Fibroblast of pulmonary artery (primary cell): ENCODE results near the gene E2F1.

ENCODE experiments used
- DNase-seq: peaks from one replicate; pipeline ENCODE4 v3.0.0-alpha.2; 2010; ENCODE audit warnings: low read depth
- H3K4me3 ChIP-seq: replicated peaks from 2 replicates; pipeline ENCODE4 v1.5.1; 2011; ENCODE audit warnings: low read depth, mild to moderate bottlenecking, control low read depth, low read length, moderate library complexity
- TF ChIP-seq, protein P1 (sequence below): IDR thresholded peaks from 2 replicates; pipeline ENCODE4 v1.5.1; 2011; ENCODE audit warnings: mild to moderate bottlenecking, control low read depth, low read length, inconsistent platforms; ENCODE audit errors: missing control alignments

E2F1 gene

DNA sequence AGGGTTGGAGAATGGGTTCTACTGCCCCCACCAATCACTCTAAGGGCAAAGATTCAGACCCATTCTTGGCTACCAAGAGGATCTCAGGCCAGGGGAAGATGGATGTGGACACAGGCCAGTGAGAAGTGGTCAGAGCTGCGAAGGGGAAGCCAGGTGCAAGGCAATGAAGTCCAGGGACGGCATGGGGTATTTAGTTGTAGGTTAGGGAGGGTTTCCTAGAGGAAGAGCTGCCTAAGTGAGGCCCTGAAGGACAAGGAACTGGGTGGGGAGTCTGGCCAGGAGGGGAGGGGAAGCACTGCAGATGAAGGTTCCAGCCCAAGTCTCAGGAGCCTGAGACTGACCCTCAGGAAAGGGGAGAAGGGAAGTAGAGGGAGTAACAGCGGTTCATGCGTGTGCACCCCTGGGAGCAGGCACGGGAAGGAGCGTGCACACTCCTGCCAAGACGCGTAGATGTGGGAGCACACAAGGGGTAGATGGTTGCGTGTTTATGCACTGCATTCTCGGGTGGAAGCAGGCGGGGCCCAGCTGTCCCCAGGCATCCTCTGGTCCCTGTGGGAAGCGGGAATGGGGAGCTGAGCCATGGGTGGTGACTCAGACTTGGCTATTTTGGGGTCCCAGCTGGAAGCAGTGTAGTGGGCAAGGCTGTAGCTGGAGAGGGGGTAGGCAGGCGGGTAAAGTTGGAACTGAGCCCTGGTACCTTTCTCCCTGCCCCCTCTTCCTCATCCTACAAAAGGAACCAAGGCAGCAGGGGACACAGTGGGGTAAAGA is 16.1 kb downstream of the E2F1 start:
- TF ChIP-seq, protein P1, sequence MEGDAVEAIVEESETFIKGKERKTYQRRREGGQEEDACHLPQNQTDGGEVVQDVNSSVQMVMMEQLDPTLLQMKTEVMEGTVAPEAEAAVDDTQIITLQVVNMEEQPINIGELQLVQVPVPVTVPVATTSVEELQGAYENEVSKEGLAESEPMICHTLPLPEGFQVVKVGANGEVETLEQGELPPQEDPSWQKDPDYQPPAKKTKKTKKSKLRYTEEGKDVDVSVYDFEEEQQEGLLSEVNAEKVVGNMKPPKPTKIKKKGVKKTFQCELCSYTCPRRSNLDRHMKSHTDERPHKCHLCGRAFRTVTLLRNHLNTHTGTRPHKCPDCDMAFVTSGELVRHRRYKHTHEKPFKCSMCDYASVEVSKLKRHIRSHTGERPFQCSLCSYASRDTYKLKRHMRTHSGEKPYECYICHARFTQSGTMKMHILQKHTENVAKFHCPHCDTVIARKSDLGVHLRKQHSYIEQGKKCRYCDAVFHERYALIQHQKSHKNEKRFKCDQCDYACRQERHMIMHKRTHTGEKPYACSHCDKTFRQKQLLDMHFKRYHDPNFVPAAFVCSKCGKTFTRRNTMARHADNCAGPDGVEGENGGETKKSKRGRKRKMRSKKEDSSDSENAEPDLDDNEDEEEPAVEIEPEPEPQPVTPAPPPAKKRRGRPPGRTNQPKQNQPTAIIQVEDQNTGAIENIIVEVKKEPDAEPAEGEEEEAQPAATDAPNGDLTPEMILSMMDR, result no peak
- DNase-seq, result no peak
- H3K4me3 ChIP-seq, result no peak overlapping the region

DNA sequence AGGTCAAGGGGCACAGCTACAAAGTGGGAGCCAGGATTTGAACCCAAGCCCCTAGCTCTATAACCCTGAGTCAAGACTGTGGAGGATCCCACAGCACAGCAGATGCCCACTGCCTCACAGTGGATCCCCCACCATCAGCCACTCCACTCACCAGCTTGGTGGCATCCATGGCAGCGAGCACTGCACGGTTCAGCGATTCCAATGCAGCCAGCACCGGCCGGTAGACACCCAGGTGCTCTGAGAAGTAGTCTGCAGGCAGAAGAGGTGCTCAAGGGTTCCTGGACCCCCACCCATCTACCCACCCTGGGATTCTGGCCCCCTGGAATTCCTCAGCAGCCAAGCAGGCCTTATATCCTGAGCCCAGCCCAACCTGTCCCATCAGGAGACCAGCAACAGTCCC is 17.0 kb downstream of the E2F1 start:
- TF ChIP-seq, protein P1, result no peak
- H3K4me3 ChIP-seq, result no peak overlapping the region
- no peak for DNase-seq

DNA sequence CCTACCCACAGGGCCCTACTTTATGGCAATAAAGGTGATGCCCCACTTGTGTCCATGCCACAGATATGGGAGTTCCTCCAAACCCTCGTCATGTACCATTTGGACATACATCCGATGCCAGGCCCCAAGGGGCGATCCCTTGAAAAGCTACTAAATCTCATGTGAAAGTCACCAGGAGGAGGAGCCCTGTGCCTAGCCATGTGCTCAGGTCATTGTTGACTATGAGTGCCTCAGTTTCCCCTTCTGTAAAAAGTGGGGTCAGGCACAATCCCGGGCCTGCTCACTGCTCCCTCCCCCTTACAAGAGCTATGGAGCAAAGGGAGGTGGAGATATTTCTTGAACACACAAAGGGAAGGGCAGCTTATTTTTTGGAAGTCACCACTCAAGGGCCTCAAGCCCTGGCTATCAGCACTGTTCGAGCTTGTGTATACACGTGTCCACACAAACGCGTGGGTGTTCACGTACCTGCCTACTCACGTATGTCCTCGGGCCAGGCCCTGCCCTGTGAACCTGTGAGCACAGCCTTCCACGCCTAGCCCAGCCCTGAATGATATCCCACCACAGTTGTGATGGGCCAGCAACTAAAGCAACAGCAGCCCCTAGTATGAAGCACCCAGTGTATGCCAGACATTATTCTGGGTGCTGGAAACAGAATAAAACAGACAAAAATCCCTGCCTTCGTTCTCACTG is 17.6 kb downstream of the E2F1 start:
- TF ChIP-seq, protein P1, result no peak
- no peak overlapping the region for H3K4me3 ChIP-seq
- no peak for DNase-seq

DNA sequence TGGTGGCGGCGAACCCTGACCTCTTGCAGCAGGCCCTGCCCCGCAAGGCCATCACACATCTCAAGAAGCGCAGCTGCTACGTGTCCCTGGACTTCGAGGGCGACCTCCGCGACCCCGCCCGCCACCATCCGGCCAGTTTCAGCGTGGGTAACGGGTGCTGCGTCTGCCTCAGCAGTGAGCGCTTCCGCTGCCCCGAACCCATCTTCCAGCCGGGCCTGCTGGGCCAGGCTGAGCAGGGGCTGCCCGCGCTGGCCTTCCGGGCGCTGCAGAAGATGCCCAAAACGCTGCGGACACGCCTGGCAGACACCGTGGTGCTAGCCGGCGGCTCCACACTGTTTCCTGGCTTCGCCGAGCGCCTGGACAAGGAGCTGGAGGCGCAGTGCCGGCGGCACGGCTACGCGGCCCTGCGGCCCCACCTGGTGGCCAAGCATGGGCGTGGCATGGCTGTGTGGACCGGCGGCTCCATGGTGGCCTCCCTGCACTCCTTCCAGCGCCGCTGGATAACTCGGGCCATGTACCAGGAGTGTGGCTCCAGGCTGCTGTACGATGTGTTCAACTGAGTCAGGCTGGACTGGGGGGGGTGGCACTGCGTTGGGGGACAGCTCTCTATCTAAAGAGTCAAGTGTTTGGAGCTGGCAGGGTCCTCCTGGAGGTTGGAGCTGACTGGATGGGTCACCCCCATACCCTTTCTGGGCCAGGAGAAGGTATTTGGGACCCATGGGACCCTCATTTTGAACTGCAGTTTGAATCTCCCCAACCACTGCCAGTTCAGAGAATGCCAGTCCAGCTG is 18.3 kb downstream of the E2F1 start:
- TF ChIP-seq, protein P1, result peak; percentile 81
- peak overlapping the region; percentile 56 for H3K4me3 ChIP-seq
- peak; percentile 79 for DNase-seq

- DNase-seq, result no peak
- H3K4me3 ChIP-seq, result peak overlapping the region; percentile 56
- TF ChIP-seq, protein P1, result no peak
These were observed 18.9 kb downstream of the E2F1 start for GRCh38 chr20:33667245-33667675.

DNA sequence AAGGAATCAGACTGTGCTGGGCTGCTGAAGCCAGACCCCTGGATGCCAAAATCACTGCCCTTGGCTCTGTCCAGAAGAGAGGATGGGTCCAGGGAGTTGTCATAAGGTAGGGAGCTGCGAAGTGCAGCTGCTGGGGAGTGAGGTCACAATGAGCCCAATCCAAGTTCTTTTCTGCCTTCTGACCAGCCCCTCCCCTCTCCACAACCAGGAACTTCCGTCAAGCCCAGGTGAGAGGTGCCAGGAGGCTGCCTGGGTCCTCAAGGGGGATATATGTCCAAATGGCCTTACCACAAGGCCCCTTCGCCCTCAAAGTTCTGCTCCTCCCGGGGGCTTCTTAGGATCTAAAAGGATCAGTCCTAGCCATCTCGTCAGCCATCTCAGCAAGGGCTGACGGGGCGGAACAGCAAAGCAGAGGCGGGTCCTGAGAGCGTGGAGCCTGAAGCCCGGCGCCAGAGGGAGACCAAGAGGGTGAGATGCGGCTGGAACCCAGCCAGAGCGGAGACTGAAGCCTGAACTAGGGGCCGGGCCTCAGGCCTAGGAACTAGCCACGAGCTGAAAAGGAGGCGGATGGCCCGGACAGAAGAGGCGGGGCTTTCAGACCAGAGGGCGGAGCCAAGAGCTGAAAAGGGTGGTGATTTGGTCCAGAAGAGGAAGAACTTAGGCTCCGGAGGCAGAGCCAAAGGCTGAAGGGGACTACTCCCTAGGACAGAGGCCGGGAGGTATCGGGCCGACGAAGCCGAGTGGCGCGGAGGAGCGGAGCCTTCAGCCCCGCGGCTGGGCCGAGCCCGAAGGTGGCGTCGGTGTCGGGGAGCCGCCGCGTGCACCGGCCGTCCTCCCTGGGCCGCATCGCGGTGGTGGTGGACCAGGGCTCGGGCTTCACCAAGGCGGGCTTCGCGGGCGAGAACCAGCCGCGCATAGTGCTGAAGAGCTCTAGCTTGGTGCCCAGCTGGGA is 19.6 kb downstream of the E2F1 start, which contains the start of gene ACTL10:
Gene ACTL10 (plus strand): TSS at position 651 of the 952 bp plus-strand sequence. CDS start 555 bp downstream, outside the sequence.
- H3K4me3 ChIP-seq, result peak within 1 kb of the TSS; percentile 56
- TF ChIP-seq, protein P1, result peak; percentile 47
- DNase-seq, result peak; percentile 99
